HG02852 (cell line): Measurements from ENCODE around the gene SUCLA2.
A peak's percentile ranks its signal among the peaks of the same experiment; 100 is the strongest.
"Not testable (repeated sequence)": the region's sequence is repeated elsewhere in the genome, so short reads cannot be mapped to it uniquely, and the experiment has no call there.

Experiments used
- ATAC-seq: cut with Tn5 transposase; IDR thresholded peaks from one replicate; pipeline ENCODE4 v1.9.1; 2021; ENCODE audit warnings: mild to moderate bottlenecking, moderate library complexity; ENCODE audit not compliant: unreplicated experiment

Gene SUCLA2

DNA sequence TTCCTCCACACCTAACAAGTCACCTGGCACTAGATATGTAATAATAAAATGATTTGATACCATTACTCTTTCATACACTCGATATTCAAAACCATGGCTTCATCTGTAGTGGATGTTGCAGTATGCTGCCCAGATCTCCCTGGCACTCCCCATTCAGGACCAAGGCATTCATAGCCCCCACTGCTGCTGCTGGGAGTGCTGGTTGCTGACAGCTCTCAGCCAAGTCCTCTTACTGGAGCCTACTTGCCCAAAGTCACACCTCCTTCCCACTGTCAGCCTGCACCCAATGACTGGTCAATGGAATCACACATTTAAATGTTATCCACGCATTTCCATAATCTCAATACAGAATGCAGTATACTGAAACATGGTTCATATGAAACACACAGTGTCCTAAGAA lies 3.7 kb downstream of the SUCLA2 start:
- ATAC-seq: no peak

DNA sequence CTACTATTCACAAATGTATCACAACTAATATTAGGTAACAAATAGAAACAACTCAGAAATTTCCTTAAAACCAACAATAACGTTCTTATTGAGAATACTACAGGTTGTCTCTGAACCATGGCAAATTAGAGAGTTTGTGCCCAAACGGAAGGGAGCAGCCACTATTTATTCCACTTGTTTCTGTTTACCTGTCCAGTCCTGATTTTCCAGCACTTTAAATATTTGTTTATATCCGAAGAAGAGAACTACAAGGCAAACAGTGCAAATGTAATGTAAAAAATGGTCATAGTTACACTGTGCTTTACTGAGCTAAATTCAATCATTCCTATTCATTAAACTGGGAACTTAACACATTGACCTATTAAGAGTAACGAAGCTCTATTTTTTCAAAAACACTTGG lies 9.2 kb downstream of the SUCLA2 start:
- no peak for ATAC-seq

DNA sequence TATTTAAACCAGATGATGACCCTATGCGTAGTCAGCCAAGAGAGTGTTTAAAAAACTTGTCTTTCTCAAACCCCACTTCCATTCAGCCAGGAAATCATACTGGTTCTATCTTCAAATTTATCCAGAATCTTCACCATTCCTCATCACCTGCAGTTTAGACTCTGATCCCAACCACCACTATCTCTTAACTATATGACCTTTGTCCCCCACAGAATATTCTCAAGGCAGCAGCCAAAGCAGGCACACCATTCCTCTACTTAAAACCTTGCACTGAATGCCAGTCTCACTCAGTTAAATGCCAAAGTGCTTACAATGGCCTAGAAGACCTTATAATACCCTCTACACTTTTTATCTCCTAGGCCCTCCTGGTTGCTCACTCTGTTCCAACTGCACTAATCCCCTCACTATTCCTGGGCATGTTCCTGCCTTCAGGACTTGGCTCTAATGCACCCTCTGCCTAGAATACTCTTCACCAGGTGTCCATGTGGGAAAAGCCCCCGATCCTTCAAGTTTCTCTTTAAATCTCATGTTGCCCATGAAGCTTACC lies 10.1 kb downstream of the SUCLA2 start:
- no peak for ATAC-seq

DNA sequence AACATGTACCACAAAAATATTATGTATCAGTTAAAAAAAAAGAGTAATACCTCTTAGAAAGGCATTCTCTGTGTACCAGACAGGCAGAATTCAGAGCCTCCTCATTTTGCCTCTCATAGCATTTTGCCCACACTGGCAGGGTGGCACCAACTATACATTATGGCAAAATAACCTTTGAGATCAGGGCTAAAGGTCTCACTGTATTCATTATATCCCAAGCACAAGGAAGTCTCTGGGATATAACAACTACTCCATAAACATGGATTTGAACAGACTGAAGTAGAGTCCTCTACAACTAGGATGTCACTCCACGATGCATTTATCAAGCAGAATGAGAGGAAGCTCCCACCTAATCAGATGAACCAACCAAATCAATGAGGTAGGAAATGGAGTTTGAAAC lies 10.6 kb downstream of the SUCLA2 start:
- ATAC-seq: no peak

DNA sequence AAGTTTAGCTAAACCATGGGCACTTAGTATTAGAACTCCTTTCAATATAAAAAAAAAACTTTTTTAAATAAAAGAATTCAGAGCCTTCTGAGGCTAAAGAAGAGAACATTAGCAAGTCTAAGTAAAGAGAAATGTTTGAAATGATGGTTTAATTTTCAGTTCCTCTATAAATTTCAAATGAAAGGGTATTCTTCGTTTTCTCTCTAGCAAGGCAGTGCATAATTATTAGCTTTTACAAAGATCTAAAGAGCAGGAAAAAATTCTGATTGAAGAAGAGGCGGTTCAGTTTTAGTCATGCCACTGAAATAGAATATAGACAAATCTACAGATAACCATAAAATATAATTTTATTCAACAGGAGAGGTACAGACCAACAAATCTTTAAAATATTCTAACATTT lies 18.0 kb downstream of the SUCLA2 start:
- no peak for ATAC-seq

DNA sequence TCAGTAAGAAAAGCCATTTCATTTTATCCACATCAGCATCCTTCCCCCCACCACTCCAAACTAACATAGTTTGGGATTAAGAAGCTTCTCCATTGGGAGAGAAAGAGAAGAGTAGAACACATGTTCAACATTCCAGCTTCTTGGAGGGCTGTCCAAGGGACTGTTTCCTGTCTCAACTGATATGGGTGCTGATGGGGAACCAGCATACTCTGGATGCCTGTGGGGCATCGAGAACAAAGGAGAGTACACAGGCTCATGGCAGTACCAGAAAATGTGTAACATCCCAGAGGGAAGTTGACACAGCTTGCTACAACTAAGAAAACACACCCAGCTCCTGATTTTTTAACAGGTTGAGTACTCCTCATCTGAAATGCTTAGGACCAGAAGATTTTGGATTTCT lies 24.7 kb downstream of the SUCLA2 start:
- ATAC-seq: no peak

DNA sequence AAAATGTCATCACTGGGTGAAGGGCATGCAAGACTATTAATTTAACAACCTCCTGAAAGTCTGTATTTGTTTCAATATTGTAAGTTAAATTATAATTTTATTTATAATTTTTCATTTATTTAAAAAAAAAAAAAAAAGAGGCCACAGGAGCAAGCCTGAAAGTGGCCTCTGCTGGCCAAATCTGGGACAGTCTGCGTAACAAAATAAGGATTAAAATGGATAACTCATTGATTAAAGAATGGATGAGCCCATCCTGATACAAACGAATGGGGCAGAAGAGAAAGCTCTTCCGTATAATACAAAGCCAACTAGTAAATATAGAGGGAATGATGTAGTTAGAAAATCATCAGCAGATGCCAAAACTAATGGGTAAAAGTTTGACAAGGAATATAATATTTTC lies 36.2 kb downstream of the SUCLA2 start:
- no peak for ATAC-seq

DNA sequence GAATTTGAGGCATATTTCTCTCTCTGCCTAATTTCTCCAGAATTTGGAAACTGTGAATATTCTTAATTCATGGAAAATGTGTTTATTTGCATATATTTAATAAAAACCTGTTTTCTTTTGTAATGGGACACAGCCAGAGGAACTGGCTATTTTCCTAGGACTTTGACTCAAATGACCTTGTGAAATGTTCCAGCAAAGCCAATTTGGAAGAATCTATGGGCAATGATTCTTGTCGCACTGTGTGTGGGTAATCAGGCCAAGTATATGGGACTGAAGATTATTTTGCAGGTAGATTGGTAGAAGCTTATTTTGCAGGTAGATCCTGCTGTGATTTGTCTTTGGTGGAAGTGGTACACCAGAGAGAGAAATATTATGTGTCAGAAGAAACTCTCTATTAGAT lies 38.8 kb downstream of the SUCLA2 start:
- ATAC-seq: no peak

DNA sequence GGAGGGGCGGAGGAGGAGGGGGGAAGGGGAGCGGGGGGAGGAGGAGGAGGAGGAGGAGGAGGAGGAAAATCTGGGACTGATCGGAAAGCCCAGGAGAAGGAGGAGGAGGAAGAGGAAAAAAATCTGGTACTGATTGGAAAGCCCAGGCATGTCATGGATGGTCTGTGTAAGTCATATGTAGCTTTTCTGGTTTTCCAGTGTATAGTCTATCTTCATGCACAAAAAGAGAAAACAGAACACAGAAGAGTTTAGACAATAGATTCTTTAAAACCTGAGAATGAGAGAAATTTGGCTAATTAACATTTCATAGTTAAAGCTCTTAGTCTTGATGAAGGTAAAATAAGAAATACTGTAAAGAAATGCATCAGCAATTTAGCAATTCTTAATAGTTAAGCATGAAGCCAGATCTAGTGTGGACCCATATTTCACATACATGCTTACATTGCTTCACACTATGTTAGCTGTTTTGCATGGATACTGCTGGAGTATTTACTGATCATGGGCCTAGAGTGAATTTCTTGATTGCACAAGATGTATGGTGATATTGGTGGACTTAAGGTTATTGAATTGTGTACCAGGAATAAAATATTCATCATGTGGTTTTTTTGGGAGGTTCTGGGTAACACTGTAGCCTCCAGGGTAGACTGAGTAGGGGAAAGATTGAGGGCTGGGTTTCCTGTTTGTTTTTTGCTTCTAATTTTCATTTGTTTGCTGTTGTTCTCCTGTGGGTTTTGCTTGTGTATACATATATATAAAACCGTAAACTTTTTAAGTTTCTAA lies 41.4 kb downstream of the SUCLA2 start:
- no peak for ATAC-seq

DNA sequence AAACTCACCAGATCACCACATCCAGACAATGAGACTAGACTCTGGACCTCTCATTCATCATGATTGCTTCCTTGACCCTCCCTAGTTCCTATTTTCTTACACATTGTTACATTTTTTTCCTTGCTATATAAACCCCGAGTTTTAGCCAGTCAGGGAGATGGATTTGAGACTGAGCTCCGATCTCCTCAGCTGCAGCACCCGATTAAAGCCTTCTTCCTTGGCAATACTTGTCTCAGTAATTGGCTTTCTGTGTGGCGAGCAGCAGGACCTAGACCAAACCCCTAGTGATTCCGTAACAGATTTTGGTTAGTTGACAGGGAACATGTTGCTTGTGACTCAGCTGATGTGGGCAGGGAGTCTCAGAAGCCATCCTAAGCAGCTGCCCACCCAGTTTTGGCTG lies 44.0 kb downstream of the SUCLA2 start:
- ATAC-seq: no peak

DNA sequence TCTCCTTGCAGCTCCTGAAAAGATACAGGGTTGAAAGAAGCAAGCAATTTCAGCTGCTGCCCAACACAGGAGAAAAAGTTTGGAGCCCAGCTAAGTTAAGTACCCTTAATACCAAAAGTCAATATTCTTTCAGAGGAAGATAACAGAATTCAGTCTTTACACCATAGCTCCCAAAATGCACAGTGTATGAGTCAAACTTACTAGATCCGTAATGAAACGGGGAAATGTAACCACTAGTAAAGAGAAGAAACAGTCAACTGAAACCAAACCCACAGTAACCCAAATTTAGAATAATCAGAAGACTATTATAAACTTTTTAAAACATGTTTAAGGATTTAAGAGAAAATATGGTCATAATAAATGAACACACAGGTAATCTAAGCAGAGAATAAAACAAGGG lies 45.2 kb downstream of the SUCLA2 start:
- ATAC-seq: peak; percentile 82

DNA sequence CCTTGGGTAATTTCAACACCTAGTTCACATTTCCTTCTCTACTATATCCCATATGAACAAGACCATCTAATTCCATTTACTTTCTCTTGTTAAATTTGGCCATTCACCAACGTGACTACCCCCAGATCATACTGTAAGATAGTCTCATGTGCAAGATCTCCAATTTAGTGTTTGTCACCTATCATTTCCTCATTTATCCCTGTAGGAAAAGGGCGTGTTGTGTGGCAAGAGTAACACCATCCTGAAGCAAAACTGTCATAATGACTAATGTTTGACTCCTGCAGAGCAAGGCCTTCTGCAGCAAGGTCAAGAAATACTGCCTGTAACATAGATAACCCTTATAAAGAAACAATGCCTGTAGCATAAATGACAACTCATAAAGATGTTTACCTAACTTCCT lies 51.3 kb downstream of the SUCLA2 start:
- ATAC-seq: no peak

DNA sequence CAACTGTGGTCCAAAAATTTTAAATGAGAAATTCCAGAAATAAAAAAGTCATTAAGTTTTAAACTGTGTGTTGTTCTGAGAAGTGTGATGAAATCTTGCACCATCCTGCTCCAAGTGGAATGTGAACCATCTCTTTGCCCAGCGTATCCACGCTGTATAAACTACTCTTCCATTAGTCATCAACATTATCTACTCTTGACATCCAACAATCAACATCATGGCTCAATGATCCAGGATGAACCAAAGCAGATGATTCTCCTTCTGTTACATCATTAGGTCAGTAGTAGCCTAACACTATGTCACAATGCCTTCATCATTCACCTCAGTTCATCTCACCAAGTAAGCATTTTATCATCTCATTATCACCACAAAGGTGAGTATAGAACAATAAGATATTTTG lies 55.3 kb downstream of the SUCLA2 start:
- no peak for ATAC-seq

DNA sequence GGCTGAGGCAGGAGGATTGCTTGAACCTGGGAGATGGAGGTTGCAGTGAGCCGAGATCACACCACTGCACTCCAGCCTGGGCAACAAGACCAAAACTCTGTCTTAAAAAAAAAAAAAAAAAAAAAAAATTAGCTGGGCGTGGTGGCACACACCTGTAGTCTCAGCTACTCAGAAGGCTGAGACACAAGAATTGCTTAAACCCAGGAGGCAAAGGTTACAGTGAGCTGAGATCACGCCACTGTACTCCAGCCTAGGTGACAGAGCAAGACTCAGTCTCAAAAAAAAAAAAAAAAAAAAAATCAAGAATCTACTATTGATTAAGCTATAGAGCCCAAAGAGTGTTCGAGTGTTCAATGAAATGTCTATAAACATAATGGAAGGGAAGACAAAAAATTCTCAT lies 55.9 kb downstream of the SUCLA2 start:
- not testable (repeated sequence) for ATAC-seq

DNA sequence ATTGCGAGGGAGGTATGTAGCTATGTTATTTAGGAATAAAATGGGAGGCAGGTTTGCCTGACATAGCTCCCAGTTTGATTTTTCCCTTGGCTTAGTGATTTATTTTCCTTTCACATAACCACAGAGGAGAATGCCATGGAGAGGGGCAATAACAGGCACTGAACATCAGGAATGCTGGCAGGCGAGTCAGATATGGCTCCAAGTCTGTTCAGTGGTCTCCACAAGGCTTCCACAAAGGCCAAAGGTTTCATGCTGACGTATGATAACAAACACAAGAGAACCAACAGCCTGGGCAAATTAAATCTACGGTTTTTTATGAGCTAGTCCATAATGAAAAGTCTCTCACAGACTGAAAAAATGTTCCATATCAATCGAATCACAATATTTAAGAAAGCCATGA lies 66.7 kb downstream of the SUCLA2 start:
- no peak for ATAC-seq

DNA sequence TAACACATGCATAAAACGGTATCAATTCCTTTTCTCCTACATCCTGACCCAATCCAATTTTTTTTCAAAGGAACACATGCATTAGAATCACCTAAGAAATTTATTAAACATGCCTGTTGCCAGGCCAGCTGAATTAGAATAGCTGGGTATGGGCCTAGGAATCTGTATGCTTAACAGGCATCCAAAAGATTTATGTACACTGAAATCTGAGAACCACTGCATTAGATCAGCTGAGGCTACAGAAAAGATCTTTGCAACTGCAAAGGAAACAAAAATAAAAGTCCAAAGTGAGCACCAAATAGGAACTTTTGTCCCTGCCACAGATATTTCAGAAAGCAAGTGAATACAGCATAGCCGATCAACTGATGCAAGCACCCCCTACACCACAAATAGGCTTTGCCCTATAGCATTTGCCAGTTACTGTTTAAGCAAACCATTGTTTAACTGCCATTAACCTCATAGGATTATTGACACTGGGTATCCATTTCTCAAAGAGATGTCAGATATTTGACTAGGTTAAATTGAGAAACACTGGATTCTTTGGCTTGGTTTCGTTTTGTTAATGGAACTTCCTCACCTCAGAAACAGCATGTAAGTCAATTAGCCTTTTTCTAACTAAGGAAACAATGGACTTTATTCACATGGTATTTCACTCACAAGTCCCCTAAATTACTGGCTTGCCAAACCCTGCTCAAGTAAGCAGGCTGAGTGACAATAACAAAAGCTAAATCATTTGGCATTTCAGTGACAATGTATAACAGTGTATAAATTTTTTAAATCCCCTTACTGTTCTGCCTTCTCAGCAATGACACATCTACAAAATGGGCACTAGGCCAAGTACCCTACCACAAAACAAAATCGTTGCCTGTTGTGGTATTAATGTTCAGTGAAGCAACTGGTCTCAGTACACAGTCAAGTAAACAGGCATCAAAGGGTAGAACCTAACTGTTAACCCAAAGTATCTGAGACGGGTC lies 67.8 kb downstream of the SUCLA2 start:
- no peak for ATAC-seq

DNA sequence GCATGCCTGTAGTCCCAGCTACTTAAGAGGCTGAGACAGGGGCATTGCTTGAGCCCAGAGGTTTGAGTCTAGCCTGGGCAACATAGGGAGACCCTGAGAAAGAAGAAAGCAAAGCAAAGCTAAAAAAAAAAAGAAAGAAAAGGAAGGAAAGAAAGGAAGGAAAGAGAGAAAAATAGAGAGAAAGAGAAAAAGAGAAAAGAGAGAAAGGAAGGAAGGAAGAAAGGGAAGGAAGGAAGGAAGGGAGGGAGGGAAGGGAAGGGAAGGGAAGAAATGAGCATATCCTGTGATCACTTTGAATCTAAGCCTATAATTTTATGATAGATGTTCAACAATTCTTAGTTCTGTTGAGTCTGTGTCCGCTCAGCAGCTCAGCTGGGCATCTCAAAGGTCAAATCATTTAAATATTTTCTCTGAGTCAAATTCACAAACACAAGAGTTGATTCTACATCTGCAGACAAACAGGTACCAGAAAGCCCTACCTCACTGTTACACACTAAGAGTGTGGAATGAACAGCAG lies 70.4 kb downstream of the SUCLA2 start:
- ATAC-seq: no peak

DNA sequence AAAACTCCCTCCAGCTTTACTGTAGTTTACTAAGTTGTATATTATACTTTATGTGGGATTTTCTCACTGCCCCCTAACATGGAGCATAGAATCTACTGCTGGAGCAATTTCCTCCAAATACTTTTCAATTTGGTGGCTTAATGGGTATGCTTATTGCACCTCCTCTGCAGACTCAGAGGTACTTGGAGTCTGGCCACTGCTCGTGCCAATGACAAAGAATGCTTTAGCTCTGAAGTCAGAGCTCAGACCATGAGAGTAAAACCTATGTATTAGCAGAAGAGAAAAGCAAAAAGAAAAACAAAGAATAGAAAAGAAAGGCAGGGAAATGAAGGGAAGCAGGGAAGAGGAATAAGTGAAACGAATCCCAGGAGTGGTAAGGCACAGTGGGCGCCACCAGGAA lies 71.9 kb downstream of the SUCLA2 start:
- ATAC-seq: no peak

DNA sequence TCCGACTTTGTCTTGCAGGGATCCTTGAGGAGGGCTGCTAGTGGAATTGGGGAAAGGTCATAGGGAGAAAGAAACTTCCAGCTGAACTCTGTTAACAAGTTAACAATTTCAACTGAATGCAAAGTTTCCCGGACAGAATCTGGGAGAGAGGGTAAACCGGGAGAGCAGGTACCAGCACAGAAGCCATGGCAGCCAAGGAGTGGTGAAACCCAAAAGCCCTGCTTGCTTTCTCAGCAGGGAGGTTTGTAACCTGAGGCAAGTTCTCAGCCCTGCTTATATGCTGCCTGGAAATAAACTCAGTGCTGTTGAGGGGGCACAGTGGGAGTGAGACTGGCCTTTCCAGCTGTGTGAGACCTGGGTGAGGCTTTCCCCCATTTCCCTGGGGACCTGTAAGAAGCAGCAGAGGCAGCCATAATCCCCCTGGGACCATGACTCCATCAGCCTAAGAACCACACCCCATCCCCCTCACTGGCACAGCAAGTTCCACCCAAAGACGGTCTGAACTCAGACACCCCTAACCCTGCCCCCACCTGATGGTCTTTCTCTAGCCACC lies 84.0 kb downstream of the SUCLA2 start:
- ATAC-seq: no peak

DNA sequence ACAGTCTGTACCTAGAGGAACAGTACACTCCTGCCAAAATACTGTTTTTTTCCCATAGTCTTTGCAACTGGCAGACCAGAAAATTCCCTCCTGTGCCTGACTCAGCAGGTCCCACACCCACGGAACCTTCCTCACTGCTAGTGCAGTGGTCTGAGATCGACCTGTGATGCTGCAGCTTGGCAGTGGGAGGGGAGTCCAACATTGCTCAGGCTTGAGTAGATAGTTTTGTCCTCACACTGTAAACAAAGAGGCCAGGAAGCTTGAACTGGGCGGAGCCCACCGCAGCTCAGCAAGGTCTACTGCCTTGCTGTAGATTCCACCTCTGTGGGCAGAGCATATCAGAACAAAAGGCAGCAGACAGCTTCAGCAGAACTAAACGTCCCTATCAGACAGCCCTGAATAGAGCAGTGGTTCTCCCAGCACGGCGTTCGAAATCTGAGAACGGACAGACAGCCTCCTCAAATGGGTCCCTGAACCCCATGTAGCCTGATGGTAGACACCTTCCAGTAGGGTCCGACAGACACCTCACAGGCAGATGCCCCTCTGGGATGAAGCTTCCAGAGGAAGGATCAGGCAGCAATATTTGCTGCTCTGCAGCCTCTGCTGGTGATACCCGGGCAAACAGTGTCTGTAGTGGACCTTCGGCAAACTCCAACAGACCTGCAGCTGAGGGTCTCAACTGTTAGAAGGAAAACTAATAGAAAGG lies 92.7 kb downstream of the SUCLA2 start:
- no peak for ATAC-seq

DNA sequence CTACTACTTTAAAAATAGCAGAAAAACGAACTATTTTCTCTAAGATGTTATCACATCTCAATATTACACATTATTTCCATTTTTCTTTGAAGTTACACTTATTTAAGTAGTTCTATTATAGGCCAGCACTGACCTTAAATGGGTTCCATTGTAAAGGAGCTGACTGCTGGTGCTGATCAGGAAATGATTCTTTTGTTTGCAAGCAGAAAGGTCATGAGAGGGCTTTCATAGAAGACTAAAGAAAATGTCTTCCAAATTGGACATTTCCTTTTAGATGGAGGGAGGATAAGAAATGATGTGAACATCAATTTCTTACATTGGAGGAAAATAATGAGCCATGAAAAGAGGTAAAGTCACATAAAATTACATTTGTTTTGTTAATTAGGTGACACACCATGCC lies 96.2 kb downstream of the SUCLA2 start:
- ATAC-seq: no peak
